B cell (primary cell): ENCODE measurements around the gene ULK1. TPM values are rescaled to one million over a fixed set of nuclear protein-coding genes. Genes with fewer than 3 reads are reported as not detected.

Experiments
- ATAC-seq: fragments of 200-7000 bp; cut with Tn5 transposase; one replicate; pipeline ENCODE4 v1.10.0; 2021; ENCODE audit warnings: low read depth, mild to moderate bottlenecking, moderate number of reproducible peaks, moderate library complexity
- CTCF ChIA-PET: fragments of 350-600 bp; sonication (Branson Sonifier 250); formaldehyde crosslinking; loops from one replicate; lab custom pipeline; 2021; ENCODE audit warnings: antibody characterized with exemption, inconsistent platforms; lab: Charles Lee
- POLR2A ChIA-PET: fragments of 350-600 bp; sonication (Branson Sonifier 250); formaldehyde crosslinking; loops from one replicate; lab custom pipeline; 2021; ENCODE audit warnings: antibody characterized with exemption; lab: Charles Lee
- DNase-seq: peaks from one replicate; pipeline ENCODE4 v3.0.0; 2013
- H2AFZ ChIP-seq: 2 replicates; pipeline ENCODE4 v1.6.1; 2012; ENCODE audit warnings: mild to moderate bottlenecking, low read depth, low read length; ENCODE audit not compliant: insufficient read depth, poor library complexity, severe bottlenecking
- H3K27ac ChIP-seq, 2 donors: 1 replicate in 1 of 2; 2 replicates in 1 of 2; pipeline ENCODE4 v1.5.1; 2012 to 2013; ENCODE audit warnings: low read length in 2 of 2, mild to moderate bottlenecking in 2 of 2, moderate library complexity in 1 of 2
- H3K27me3 ChIP-seq, 4 experiments: fragments of 200-600 bp in 1 of 4; sonication (generic) in 1 of 4; replicated peaks in 1 of 4; 1 replicate in 2 of 4; 2 replicates in 2 of 4; pipeline versions ENCODE4 v1.6.1 to v1.7.0; 2013 to 2016; ENCODE audit warnings: low read length in 3 of 4, mild to moderate bottlenecking in 2 of 4, mixed read lengths in 1 of 4, moderate library complexity in 1 of 4; ENCODE audit not compliant: insufficient read depth in 4 of 4, control insufficient read depth in 3 of 4; ENCODE audit errors: control extremely low read depth in 1 of 4
- H3K36me3 ChIP-seq, 2 experiments: replicated peaks in 1 of 2; 1 replicate in 1 of 2; 2 replicates in 1 of 2; pipeline versions ENCODE4 v1.6.1 to v1.7.1; 2013; ENCODE audit warnings: low read length in 1 of 2; ENCODE audit not compliant: insufficient read depth in 2 of 2, control insufficient read depth in 1 of 2; ENCODE audit errors: control extremely low read depth in 1 of 2, extremely low read depth in 1 of 2
- H3K4me1 ChIP-seq, 2 donors: fragments of 200-600 bp in 1 of 2; sonication (generic) in 1 of 2; 1 replicate in 1 of 2; 2 replicates in 1 of 2; pipeline versions ENCODE4 v1.5.1 to v1.6.1; 2013 to 2017; ENCODE audit warnings: low read length in 2 of 2; ENCODE audit not compliant: control insufficient read depth in 2 of 2, insufficient read depth in 2 of 2
- H3K4me2 ChIP-seq: replicated peaks from 2 replicates; pipeline ENCODE3; 2012; ENCODE audit warnings: mild to moderate bottlenecking, low read depth, low read length; ENCODE audit not compliant: poor library complexity, severe bottlenecking
- H3K4me3 ChIP-seq, 5 experiments: fragments of 200-600 bp in 1 of 5; sonication (generic) in 1 of 5; 1 replicate in 3 of 5; 2 replicates in 2 of 5; pipeline versions ENCODE4 v1.5.1 to v1.7.0; 2011 to 2016; ENCODE audit warnings: low read length in 4 of 5, mild to moderate bottlenecking in 4 of 5, low read depth in 2 of 5, control low read depth in 1 of 5, moderate library complexity in 1 of 5; ENCODE audit not compliant: insufficient read depth in 1 of 5; ENCODE audit errors: control extremely low read depth in 1 of 5, extremely low read depth in 1 of 5
- H3K79me2 ChIP-seq: fragments of 200-600 bp; sonication (generic); one replicate; pipeline ENCODE4 v1.6.0; 2016; ENCODE audit warnings: low read length; ENCODE audit not compliant: control insufficient read depth, insufficient read depth
- H3K9ac ChIP-seq: fragments of 200-600 bp; sonication (generic); 2 replicates; pipeline ENCODE4 v1.6.1; 2017; ENCODE audit warnings: mild to moderate bottlenecking, low read length, moderate library complexity
- H3K9me3 ChIP-seq, 3 donors: one replicate each; pipeline versions ENCODE4 v1.6.1 to v1.7.1; 2013; ENCODE audit warnings: low read length in 2 of 3; ENCODE audit not compliant: control insufficient read depth in 2 of 3, insufficient read depth in 1 of 3; ENCODE audit errors: control extremely low read depth in 1 of 3
- H4K20me1 ChIP-seq: 2 replicates; pipeline ENCODE4 v1.6.0; 2012; ENCODE audit warnings: mild to moderate bottlenecking, low read length; ENCODE audit not compliant: insufficient read depth, control insufficient read depth, poor library complexity, severe bottlenecking
- H3K27ac Mint-ChIP-seq: one replicate; pipeline ENCODE4 v1.8.0; 2021; ENCODE audit warnings: mixed read lengths
- H3K27me3 Mint-ChIP-seq: one replicate; pipeline ENCODE4 v1.8.0; 2021; ENCODE audit warnings: mixed read lengths
- H3K4me1 Mint-ChIP-seq: one replicate; pipeline ENCODE4 v1.8.0; 2021; ENCODE audit warnings: mixed read lengths
- H3K4me3 Mint-ChIP-seq: one replicate; pipeline ENCODE4 v1.8.0; 2021; ENCODE audit warnings: mixed read lengths
- H3K9me3 Mint-ChIP-seq: one replicate; pipeline ENCODE4 v1.8.0; 2022; ENCODE audit warnings: mixed read lengths; ENCODE audit not compliant: insufficient read depth
- EZH2 ChIP-seq: IDR thresholded peaks from 2 replicates; pipeline ENCODE4 v1.6.1; 2012; ENCODE audit warnings: borderline replicate concordance, low read depth, mild to moderate bottlenecking, moderate library complexity, low read length; ENCODE audit not compliant: insufficient read depth, poor library complexity, severe bottlenecking
- WGBS: methylation state at CpG from one replicate; pipeline ENCODE4 v1.1.5; 2013; ENCODE audit warnings: missing lambda C conversion rate; ENCODE audit not compliant: insufficient coverage; 5-methylcytosine and 5-hydroxymethylcytosine counted together
- intact Hi-C: fragments of 100-400 bp; cut with micrococcal nuclease; formaldehyde crosslinking; loops from one replicate; pipeline ENCODE4 v1.10.0; 2022
- polyA plus RNA-seq: library from polyadenylated mRNA; depleted of rRNA; stranded (reverse); fragments of >200 nt; gene quantifications from 2 replicates; pipeline ENCODE4 v1.2.3, GENCODE V29; 2012
- total RNA-seq, 2 donors: library from RNA; stranded (reverse); fragments of 120-200 nt in 1 of 2; gene quantifications; 1 replicate in 1 of 2; 2 replicates in 1 of 2; pipeline versions ENCODE4 v1.2.3 to v1.2.4, GENCODE V29; 2013 to 2022
- TF ChIP-seq, protein P1 (sequence below): fragments of 200-600 bp; IDR thresholded peaks from one replicate; pipeline ENCODE4 v1.8.0; 2022; ENCODE audit warnings: antibody characterized with exemption, mild to moderate bottlenecking

The ULK1 gene
- total and polyA plus RNA-seq, 2 donors (not counting 1 experiment from before 2014, with no cell fraction given): 38.9 to 59.5 TPM

- POLR2A ChIA-PET: no interaction called here
- ATAC-seq (no peak), DNase-seq (no peak)
- no peak overlapping the region for H3K4me3 ChIP-seq
- no peaks in the 10 kb centered on the region for H3K79me2 ChIP-seq
- H3K4me3 Mint-ChIP-seq: no peak overlapping the region
- H3K9ac ChIP-seq: no peak overlapping the region
- 95% methylated on average over 19 of the region's 19 CpGs for WGBS
- CTCF ChIA-PET: no interaction called here
- H3K27ac Mint-ChIP-seq: no peak overlapping the region
- H3K27ac ChIP-seq: no peak overlapping the region
- no peaks in the 10 kb centered on the region for H4K20me1 ChIP-seq
- no peak overlapping the region for H3K4me2 ChIP-seq
- H3K27me3 Mint-ChIP-seq: no peaks in the 10 kb centered on the region
- peaks cover 12 to 16% of the 10 kb centered on the region in 2 donors for H3K4me1 ChIP-seq
- intact Hi-C loops: no loop called here
- TF ChIP-seq, protein P1, sequence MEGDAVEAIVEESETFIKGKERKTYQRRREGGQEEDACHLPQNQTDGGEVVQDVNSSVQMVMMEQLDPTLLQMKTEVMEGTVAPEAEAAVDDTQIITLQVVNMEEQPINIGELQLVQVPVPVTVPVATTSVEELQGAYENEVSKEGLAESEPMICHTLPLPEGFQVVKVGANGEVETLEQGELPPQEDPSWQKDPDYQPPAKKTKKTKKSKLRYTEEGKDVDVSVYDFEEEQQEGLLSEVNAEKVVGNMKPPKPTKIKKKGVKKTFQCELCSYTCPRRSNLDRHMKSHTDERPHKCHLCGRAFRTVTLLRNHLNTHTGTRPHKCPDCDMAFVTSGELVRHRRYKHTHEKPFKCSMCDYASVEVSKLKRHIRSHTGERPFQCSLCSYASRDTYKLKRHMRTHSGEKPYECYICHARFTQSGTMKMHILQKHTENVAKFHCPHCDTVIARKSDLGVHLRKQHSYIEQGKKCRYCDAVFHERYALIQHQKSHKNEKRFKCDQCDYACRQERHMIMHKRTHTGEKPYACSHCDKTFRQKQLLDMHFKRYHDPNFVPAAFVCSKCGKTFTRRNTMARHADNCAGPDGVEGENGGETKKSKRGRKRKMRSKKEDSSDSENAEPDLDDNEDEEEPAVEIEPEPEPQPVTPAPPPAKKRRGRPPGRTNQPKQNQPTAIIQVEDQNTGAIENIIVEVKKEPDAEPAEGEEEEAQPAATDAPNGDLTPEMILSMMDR: no peak
- TF ChIP-seq EZH2: no peak
- H3K27me3 ChIP-seq: no peaks in the 10 kb centered on the region
- H3K4me1 Mint-ChIP-seq: peaks cover 22% of the 10 kb centered on the region
- no peak overlapping the region for H2AFZ ChIP-seq
- no peaks in the 10 kb centered on the region for H3K9me3 Mint-ChIP-seq
- no peaks in the 10 kb centered on the region for H3K9me3 ChIP-seq
- peaks cover 0 to 26% of the 10 kb centered on the region in 2 experiments for H3K36me3 ChIP-seq
Observed at GRCh38 chr12:131919051-131919347, 24.6 kb downstream of the ULK1 start.

- peaks cover 16 to 22% of the 10 kb centered on the region in 2 donors for H3K4me1 ChIP-seq
- Mint-ChIP-seq H3K9me3 (no peaks in the 10 kb centered on the region), H3K27ac (no peak overlapping the region), H3K27me3 (no peaks in the 10 kb centered on the region), H3K4me1 (peaks cover 26% of the 10 kb centered on the region), H3K4me3 (no peak overlapping the region)
- CTCF ChIA-PET: no interaction called here
- H3K36me3 ChIP-seq: peaks cover 0 to 21% of the 10 kb centered on the region in 2 experiments
- intact Hi-C loops: loop anchor here (10.0 kb wide), 4 partner anchors 95 to 1045 kb away; partner anchors contain the start of genes MMP17 and RAN
- POLR2A ChIA-PET: no interaction called here
- H3K4me3 ChIP-seq: no peak overlapping the region
- no peak overlapping the region for H3K9ac ChIP-seq
- no peak for ATAC-seq
- H3K9me3 ChIP-seq: no peaks in the 10 kb centered on the region
- H3K27me3 ChIP-seq: no peaks in the 10 kb centered on the region
- DNase-seq: no peak
- no peaks in the 10 kb centered on the region for H3K79me2 ChIP-seq
- H4K20me1 ChIP-seq: no peaks in the 10 kb centered on the region
- TF ChIP-seq EZH2: no peak
- TF ChIP-seq, protein P1: no peak
- no peak overlapping the region for H3K4me2 ChIP-seq
- WGBS: 96% methylated on average over 36 of the region's 37 CpGs
- H2AFZ ChIP-seq: no peak overlapping the region
- H3K27ac ChIP-seq: no peak overlapping the region
Observed at GRCh38 chr12:131919366-131920156, 25.1 kb downstream of the ULK1 start.
